ENCODE measurements around the gene WNT2B. TPM values are rescaled to one million over a fixed set of nuclear protein-coding genes. Genes with fewer than 3 reads are reported as not detected.

The WNT2B gene
- total and polyA plus RNA-seq, 12 donors: 0.46 to 3.3 (median 2.2) TPM

DNA sequence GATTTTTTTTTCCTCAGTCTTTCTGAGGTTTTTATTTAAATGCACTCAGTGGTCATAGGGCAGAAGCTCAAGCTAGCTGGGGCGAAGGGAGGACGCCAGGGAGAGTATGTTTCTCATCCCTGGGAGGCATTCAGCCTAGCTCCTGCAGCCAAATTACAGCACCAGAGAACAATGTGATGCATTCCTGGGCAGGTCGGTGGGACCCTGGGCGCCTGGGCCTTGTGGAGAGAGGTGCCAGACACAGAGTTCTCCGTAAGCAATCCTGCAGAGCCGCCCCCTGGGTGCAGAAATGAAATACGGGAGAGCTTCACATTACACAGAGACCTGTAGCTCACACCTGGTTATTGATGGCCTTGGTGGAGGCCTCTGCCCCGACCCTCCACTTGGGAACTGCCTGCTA lies 15.5 kb downstream of the WNT2B start:
- peak overlapping the region in 6 of 10 donors; percentile 15 to 61 (median 53) for H3K27ac ChIP-seq
- WGBS, 2 donors: 36 to 55% methylated on average over 8 of the region's 8 CpGs
- DNase-seq: peak in 1 of 2 donors; percentile 52

DNA sequence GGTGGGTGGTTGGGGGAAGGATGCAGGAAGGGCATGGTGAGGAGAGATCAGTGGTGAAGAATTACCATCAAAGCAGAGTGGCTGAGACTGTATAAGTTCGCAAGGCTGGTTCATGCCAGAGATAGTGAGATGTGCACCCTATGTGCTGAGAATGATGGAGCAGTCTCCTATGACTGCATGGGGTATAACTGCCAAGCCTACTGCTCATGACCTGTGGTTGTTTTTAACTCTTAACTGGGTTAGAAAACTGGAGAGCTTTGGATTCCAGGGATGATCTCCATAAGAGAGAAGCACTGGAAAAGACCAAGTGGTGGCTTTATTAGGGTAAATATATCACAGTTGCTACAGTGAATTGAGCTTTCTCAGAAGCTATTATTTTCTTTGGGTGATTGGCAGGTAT lies 16.2 kb downstream of the WNT2B start:
- TF ChIP-seq, protein P1, sequence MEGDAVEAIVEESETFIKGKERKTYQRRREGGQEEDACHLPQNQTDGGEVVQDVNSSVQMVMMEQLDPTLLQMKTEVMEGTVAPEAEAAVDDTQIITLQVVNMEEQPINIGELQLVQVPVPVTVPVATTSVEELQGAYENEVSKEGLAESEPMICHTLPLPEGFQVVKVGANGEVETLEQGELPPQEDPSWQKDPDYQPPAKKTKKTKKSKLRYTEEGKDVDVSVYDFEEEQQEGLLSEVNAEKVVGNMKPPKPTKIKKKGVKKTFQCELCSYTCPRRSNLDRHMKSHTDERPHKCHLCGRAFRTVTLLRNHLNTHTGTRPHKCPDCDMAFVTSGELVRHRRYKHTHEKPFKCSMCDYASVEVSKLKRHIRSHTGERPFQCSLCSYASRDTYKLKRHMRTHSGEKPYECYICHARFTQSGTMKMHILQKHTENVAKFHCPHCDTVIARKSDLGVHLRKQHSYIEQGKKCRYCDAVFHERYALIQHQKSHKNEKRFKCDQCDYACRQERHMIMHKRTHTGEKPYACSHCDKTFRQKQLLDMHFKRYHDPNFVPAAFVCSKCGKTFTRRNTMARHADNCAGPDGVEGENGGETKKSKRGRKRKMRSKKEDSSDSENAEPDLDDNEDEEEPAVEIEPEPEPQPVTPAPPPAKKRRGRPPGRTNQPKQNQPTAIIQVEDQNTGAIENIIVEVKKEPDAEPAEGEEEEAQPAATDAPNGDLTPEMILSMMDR (IDR thresholded peaks at IDR 0.05): no peak
- H3K27ac ChIP-seq: peak overlapping the region in 5 of 10 donors; percentile 20 to 61 (median 59)
- H3K4me3 ChIP-seq: no peak overlapping the region
- H3K36me3 ChIP-seq: peaks cover 0 to 62% (median 0%) of the 10 kb centered on the region in 9 donors
- intact Hi-C loops (cut with DNase I): no loop called here
- 80 to 94% methylated on average over 1 of the region's 1 CpG for WGBS, 2 donors
- H3K9me3 ChIP-seq: no peaks in the 10 kb centered on the region
- ATAC-seq (peak in 2 of 8 donors; percentile 27 to 42), DNase-seq (no peak)
- peaks cover 0 to 44% (median 7%) of the 10 kb centered on the region in 9 donors for H3K4me1 ChIP-seq
- no peaks in the 10 kb centered on the region for H3K27me3 ChIP-seq

More for the DNA sequence above, 15.5 kb downstream of the WNT2B start:
- Histone ChIP-seq H3K4me1 (peaks cover 0 to 50% (median 13%) of the 10 kb centered on the region in 9 donors), H3K36me3 (peaks cover 0 to 59% (median 0%) of the 10 kb centered on the region in 9 donors), H3K27me3 (no peaks in the 10 kb centered on the region), H3K4me3 (no peak overlapping the region), H3K9me3 (no peaks in the 10 kb centered on the region)
- TF ChIP-seq, protein P1 (IDR thresholded peaks at IDR 0.05): peak in 3 of 9 donors; percentile 32 to 35 (median 33)
- ATAC-seq: peak; percentile 33 to 96 (median 84)
- intact Hi-C loops (cut with DNase I): no loop called here

DNA sequence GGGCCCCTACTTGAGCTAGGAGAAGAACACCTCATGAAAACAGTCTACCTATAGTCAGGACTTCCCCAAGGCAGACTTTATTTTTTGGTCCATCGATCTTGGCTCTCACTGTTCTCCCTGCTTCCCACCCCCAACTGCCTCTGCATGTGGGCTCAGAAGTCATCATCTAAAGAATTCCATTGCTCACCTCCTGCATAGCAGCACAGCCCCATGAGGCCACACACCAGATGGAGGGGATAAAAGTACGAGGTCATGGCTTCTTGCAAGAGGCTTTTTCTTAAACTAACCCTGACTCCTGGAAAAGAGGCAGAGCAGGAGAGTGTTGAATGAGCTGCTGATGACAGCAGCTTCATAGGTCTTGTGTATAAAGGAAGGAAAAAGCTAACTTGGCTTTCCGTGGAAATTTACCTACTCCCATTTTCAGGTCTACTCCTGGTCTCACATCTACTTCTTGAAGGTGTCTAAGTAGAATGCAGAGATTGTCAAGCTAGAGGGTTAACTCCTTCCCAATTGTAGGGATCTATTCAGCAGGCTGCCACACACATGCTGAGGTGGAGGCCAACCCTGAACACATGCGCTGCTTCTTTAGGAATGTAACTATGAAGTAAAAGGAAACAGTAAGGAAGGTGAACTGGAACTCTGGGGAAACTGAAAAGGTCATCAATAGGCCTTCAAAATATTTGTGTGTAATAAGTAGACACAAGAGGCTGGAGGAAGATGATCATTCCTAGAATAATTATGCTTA lies 18.7 kb downstream of the WNT2B start:
- ATAC-seq (no peak), DNase-seq (no peak)
- H3K9me3 ChIP-seq: no peaks in the 10 kb centered on the region
- intact Hi-C loops (cut with DNase I): no loop called here
- peaks cover 0 to 57% (median 14%) of the 10 kb centered on the region in 9 donors for H3K4me1 ChIP-seq
- H3K4me3 ChIP-seq: no peak overlapping the region
- H3K27ac ChIP-seq: no peak overlapping the region
- TF ChIP-seq, protein P1 (IDR thresholded peaks at IDR 0.05): no peak
- no peaks in the 10 kb centered on the region for H3K27me3 ChIP-seq
- WGBS, 2 donors: 63 to 65% methylated on average over 4 of the region's 4 CpGs
- peaks cover 0 to 70% (median 0%) of the 10 kb centered on the region in 9 donors for H3K36me3 ChIP-seq

DNA sequence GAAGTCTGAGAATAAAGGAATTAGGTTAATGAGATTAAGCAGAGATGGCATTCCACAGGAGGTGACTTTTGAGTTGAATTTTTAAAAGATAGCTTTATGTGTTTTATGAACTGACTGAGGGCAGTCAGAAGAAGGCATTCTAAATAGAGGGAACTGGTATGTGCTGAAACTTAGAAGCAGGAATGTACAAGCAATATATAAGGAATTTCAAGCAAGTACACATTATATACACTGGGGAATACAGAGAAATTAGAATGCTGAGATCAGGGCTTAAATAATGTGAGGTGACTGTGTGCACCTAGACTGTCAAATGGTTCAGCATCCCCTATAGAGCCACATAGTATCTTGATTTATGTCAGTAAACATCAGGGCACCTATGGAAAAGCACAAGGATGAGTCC lies 19.3 kb downstream of the WNT2B start:
- TF ChIP-seq, protein P1 (IDR thresholded peaks at IDR 0.05): no peak
- intact Hi-C loops (cut with DNase I): no loop called here
- Histone ChIP-seq H3K36me3 (peaks cover 0 to 65% (median 0%) of the 10 kb centered on the region in 9 donors), H3K4me1 (peaks cover 0 to 58% (median 14%) of the 10 kb centered on the region in 9 donors), H3K9me3 (no peaks in the 10 kb centered on the region), H3K4me3 (no peak overlapping the region), H3K27ac (no peak overlapping the region), H3K27me3 (no peaks in the 10 kb centered on the region)
- no peak for ATAC-seq
- no peak for DNase-seq
